Neuronal stem cell (in vitro differentiated cells): ENCODE measurements around the gene SEC14L1.

Experiments used
- DNase-seq: peaks from one replicate; pipeline ENCODE4 v3.0.0-alpha.2; 2013; ENCODE audit warnings: low spot score
- H2AFZ ChIP-seq: one replicate; pipeline ENCODE4 v1.6.1; 2013; ENCODE audit warnings: mild to moderate bottlenecking, low read length, inconsistent platforms
- H2AK5ac ChIP-seq: 2 replicates; pipeline ENCODE4 v1.6.1; 2013; ENCODE audit warnings: low read depth, mild to moderate bottlenecking, inconsistent platforms, low read length, moderate library complexity, mixed read lengths
- H2BK120ac ChIP-seq: 2 replicates; pipeline ENCODE4 v1.6.1; 2013; ENCODE audit warnings: low read depth, mild to moderate bottlenecking, inconsistent platforms, low read length, moderate library complexity, mixed read lengths
- H2BK12ac ChIP-seq: one replicate; pipeline ENCODE4 v1.6.1; 2013; ENCODE audit warnings: low read length, inconsistent platforms
- H2BK15ac ChIP-seq: 2 replicates; pipeline ENCODE4 v1.6.1; 2013; ENCODE audit warnings: mild to moderate bottlenecking, low read length, inconsistent platforms, mixed read lengths
- H2BK5ac ChIP-seq: one replicate; pipeline ENCODE4 v1.6.1; 2013; ENCODE audit warnings: inconsistent platforms, mild to moderate bottlenecking, low read length, moderate library complexity
- H3K14ac ChIP-seq: one replicate; pipeline ENCODE4 v1.6.1; 2013; ENCODE audit warnings: low read length, inconsistent platforms
- H3K18ac ChIP-seq: 2 replicates; pipeline ENCODE4 v1.6.1; 2013; ENCODE audit warnings: low read length, inconsistent platforms
- H3K23ac ChIP-seq: 2 replicates; pipeline ENCODE4 v1.6.1; 2013; ENCODE audit warnings: low read depth, mild to moderate bottlenecking, mixed read lengths, low read length, inconsistent platforms; ENCODE audit not compliant: poor library complexity
- H3K27ac ChIP-seq: replicated peaks from 3 replicates; pipeline ENCODE4 v1.5.1; 2013; ENCODE audit warnings: low read length, inconsistent platforms
- H3K27me3 ChIP-seq, 3 experiments: 2 replicates each; pipeline ENCODE4 v1.6.1; 2013; ENCODE audit warnings: low read length in 3 of 3, mild to moderate bottlenecking in 2 of 3, inconsistent platforms in 1 of 3, low read depth in 1 of 3, mixed read lengths in 1 of 3, moderate library complexity in 1 of 3; ENCODE audit not compliant: control insufficient read depth in 3 of 3, insufficient read depth in 3 of 3
- H3K36me3 ChIP-seq, 2 donors: replicated peaks in 1 of 2; 2 replicates each; pipeline ENCODE4 v1.6.1; 2013; ENCODE audit warnings: low read length in 2 of 2; ENCODE audit not compliant: control insufficient read depth in 2 of 2, insufficient read depth in 2 of 2
- H3K4ac ChIP-seq: 2 replicates; pipeline ENCODE4 v1.6.1; 2013; ENCODE audit warnings: inconsistent platforms, mild to moderate bottlenecking, low read length, moderate library complexity
- H3K4me1 ChIP-seq, 2 donors: 1 replicate in 1 of 2; 2 replicates in 1 of 2; pipeline ENCODE4 v1.6.1; 2013; ENCODE audit warnings: low read length in 2 of 2, low read depth in 1 of 2; ENCODE audit not compliant: control insufficient read depth in 2 of 2, insufficient read depth in 1 of 2
- H3K4me2 ChIP-seq: one replicate; pipeline ENCODE4 v1.6.1; 2013; ENCODE audit warnings: mild to moderate bottlenecking, low read length, inconsistent platforms; ENCODE audit not compliant: insufficient read depth, poor library complexity, severe bottlenecking
- H3K4me3 ChIP-seq, 2 donors: 2 replicates each; pipeline ENCODE4 v1.5.1; 2013; ENCODE audit warnings: low read length in 2 of 2, mild to moderate bottlenecking in 2 of 2, inconsistent platforms in 1 of 2, moderate library complexity in 1 of 2
- H3K79me1 ChIP-seq: one replicate; pipeline ENCODE4 v1.6.1; 2013; ENCODE audit warnings: low read depth, mild to moderate bottlenecking, inconsistent platforms, low read length, moderate library complexity
- H3K9ac ChIP-seq: one replicate; pipeline ENCODE4 v1.6.1; 2013; ENCODE audit warnings: mild to moderate bottlenecking, low read depth, low read length, inconsistent platforms; ENCODE audit not compliant: poor library complexity
- H3K9me3 ChIP-seq, 2 donors: replicated peaks in 1 of 2; 2 replicates each; pipeline versions ENCODE3 to v1.6.1; 2013; ENCODE audit warnings: low read length in 2 of 2, mild to moderate bottlenecking in 2 of 2, inconsistent platforms in 1 of 2, low read depth in 1 of 2, mixed read lengths in 1 of 2, moderate library complexity in 1 of 2; ENCODE audit not compliant: control insufficient read depth in 2 of 2, insufficient read depth in 1 of 2
- H4K8ac ChIP-seq: one replicate; pipeline ENCODE4 v1.6.1; 2013; ENCODE audit warnings: low read depth, mild to moderate bottlenecking, inconsistent platforms, low read length, moderate library complexity
- H4K91ac ChIP-seq: one replicate; pipeline ENCODE4 v1.6.1; 2013; ENCODE audit warnings: low read length, low read depth, mild to moderate bottlenecking, inconsistent platforms; ENCODE audit not compliant: poor library complexity
- WGBS, 2 donors: extraction: QIAGEN DNeasy Blood & Tissue Kit; methylation state at CpG; one replicate each; pipeline ENCODE4 v1.1.7; 2013; ENCODE audit warnings: missing lambda C conversion rate in 2 of 2, mixed read lengths in 1 of 2; ENCODE audit not compliant: insufficient read length in 2 of 2, insufficient replicate concordance in 1 of 2; ENCODE audit errors: extremely low coverage in 2 of 2; 5-methylcytosine and 5-hydroxymethylcytosine counted together

The SEC14L1 gene

DNA sequence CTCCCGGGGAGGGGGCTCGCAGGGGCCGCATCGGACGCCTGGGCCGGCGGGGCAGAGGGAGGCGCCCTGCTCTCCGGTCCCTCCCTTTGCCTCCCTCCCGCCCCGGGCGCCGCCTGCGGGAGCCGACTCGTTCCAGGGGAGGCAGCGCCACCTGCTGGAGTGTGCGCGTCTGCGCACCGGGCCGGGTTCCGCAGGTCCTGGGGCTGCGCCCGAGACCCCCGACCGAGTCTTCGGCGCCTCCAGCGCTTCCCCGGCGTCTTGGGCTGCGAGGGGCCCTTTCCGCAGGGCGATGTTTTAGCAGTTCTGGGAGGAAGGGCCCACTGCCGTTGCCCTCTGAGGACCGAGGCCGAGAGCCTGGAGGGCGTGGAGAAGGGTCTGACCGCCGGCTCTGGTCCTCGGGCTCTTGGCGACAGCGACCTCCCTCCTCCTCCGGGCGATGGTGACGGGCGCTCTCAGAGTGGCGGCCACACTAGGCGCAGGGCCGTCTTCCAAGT is 106.3 kb downstream of the SEC14L1 start:
- H2AK5ac ChIP-seq = no peak overlapping the region
- no peak overlapping the region for H2BK5ac ChIP-seq
- H3K79me1 ChIP-seq = no peaks in the 10 kb centered on the region
- peak overlapping the region; percentile 75 for H2BK120ac ChIP-seq
- no peak overlapping the region for H4K91ac ChIP-seq
- peak overlapping the region; percentile 83 for H3K9ac ChIP-seq
- peak overlapping the region; percentile 44 to 75 for H3K4me3 ChIP-seq
- H3K14ac ChIP-seq = no peak overlapping the region
- WGBS, 2 donors = no CpG with 5 or more reads among the region's 51 CpGs
- H3K23ac ChIP-seq = no peak overlapping the region
- H2BK15ac ChIP-seq = peak overlapping the region; percentile 86
- no peak overlapping the region for H3K27ac ChIP-seq
- no peak overlapping the region for H3K4ac ChIP-seq
- H2AFZ ChIP-seq = peak overlapping the region; percentile 97
- peaks cover 0 to 11% (median 0%) of the 10 kb centered on the region in 3 experiments for H3K27me3 ChIP-seq
- H3K4me2 ChIP-seq = peak overlapping the region; percentile 97
- peaks cover 0 to 2% of the 10 kb centered on the region in 2 donors for H3K4me1 ChIP-seq
- peaks cover 2% of the 10 kb centered on the region in 2 donors for H3K9me3 ChIP-seq
- H3K36me3 ChIP-seq = no peaks in the 10 kb centered on the region
- H4K8ac ChIP-seq = no peak overlapping the region
- H3K18ac ChIP-seq = peak overlapping the region; percentile 98
- DNase-seq = peak; percentile 84
- H2BK12ac ChIP-seq = no peak overlapping the region

DNA sequence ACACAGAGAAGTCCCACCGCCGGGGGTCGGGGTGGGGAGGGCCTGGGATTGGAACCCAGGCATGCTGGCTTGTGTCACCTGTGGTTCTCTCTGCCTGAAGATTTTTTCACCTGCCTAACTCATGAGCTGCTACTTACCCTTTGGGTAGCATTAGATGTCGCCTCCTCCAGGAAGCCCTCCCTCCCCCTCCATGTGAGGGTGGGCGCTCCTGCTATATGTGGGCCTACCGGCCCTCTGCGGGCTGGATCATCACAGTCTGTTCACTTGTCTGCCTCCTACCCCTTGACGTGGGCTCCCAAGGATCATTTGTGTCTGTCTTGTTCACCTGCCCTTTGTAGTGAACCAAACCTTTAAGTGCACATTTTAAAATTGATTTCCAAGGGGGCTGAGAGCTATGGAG is 106.8 kb downstream of the SEC14L1 start:
- no CpG with 5 or more reads among the region's 8 CpGs for WGBS, 2 donors
- H2BK15ac ChIP-seq = peak overlapping the region; percentile 70
- peak overlapping the region; percentile 97 for H3K4me2 ChIP-seq
- H3K27ac ChIP-seq = no peak overlapping the region
- H3K4me1 ChIP-seq = peaks cover 0 to under 1% of the 10 kb centered on the region in 2 donors
- peak overlapping the region; percentile 97 for H2AFZ ChIP-seq
- no peak overlapping the region for H4K91ac ChIP-seq
- no peak overlapping the region for H4K8ac ChIP-seq
- no peak overlapping the region for H2BK5ac ChIP-seq
- no peak for DNase-seq
- peaks cover 0 to 11% (median 0%) of the 10 kb centered on the region in 3 experiments for H3K27me3 ChIP-seq
- H2AK5ac ChIP-seq = peak overlapping the region; percentile 6
- no peak overlapping the region for H3K4ac ChIP-seq
- no peak overlapping the region for H3K23ac ChIP-seq
- H3K14ac ChIP-seq = no peak overlapping the region
- H3K9ac ChIP-seq = peak overlapping the region; percentile 83
- H3K9me3 ChIP-seq = peaks cover 2% of the 10 kb centered on the region in 2 donors
- H2BK12ac ChIP-seq = no peak overlapping the region
- no peaks in the 10 kb centered on the region for H3K79me1 ChIP-seq
- peak overlapping the region in 1 of 2 donors; percentile 44 for H3K4me3 ChIP-seq
- H2BK120ac ChIP-seq = no peak overlapping the region
- H3K18ac ChIP-seq = peak overlapping the region; percentile 98
- H3K36me3 ChIP-seq = no peaks in the 10 kb centered on the region

DNA sequence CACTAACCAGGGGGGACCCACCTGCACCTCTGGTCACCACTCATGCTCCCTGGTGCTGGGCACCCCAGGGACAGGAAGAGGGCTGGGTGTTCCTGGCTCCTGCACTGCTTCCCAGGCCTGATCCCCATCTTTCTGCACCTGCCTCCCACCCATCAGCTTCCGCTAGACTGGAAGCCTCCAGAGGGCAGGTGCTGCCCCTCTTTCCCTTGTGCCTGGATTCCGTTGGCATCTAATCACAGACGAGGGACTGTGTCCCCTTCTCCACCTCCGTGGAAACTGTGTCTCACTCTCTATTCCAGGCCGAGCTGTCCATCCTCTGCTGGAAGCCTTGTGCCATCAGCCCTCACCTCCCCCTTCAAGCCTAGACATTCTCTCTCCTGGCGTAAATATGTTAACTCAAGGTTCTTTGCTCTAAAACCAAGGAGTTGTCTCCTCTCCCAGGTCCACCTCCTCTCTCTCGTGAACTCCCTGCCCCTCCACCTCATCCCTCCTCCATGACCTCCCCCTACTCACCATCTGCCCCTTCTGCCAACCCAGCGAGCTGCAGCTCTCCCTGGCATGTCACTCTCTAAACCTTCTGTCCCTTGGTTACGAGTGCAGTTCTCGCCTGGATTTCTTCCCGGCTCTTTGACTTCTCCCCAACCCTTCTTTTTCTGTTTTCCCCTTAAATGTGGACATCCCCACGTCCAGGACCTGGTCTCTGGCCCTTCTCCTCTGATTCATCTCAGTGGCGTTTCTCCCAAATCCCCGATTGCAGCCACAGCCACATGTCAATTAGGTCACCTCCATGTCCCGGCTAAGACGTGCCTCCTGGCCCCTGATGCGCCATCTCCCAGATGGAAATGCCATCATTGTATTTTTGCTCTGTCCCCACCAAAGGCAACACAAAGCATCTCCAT is 107.7 kb downstream of the SEC14L1 start:
- H3K9me3 ChIP-seq = peaks cover 2% of the 10 kb centered on the region in 2 donors
- H2AK5ac ChIP-seq = peak overlapping the region; percentile 39
- no peak overlapping the region for H3K27ac ChIP-seq
- no peak overlapping the region for H4K8ac ChIP-seq
- H4K91ac ChIP-seq = no peak overlapping the region
- DNase-seq = no peak
- H2AFZ ChIP-seq = no peak overlapping the region
- no peak overlapping the region for H3K18ac ChIP-seq
- H3K14ac ChIP-seq = no peak overlapping the region
- no peaks in the 10 kb centered on the region for H3K36me3 ChIP-seq
- no peak overlapping the region for H2BK5ac ChIP-seq
- H3K4me3 ChIP-seq = peak overlapping the region in 1 of 2 donors; percentile 29
- no peaks in the 10 kb centered on the region for H3K4me1 ChIP-seq
- no peak overlapping the region for H2BK120ac ChIP-seq
- H3K9ac ChIP-seq = no peak overlapping the region
- peak overlapping the region; percentile 18 for H3K23ac ChIP-seq
- H3K27me3 ChIP-seq = peaks cover 0 to 11% (median 0%) of the 10 kb centered on the region in 3 experiments
- H3K79me1 ChIP-seq = no peaks in the 10 kb centered on the region
- H3K4me2 ChIP-seq = no peak overlapping the region
- no CpG with 5 or more reads among the region's 17 CpGs for WGBS, 2 donors
- H2BK15ac ChIP-seq = peak overlapping the region; percentile 3
- H2BK12ac ChIP-seq = no peak overlapping the region
- no peak overlapping the region for H3K4ac ChIP-seq

- Histone ChIP-seq H3K79me1 (no peaks in the 10 kb centered on the region), H2AK5ac (no peak overlapping the region), H2AFZ (no peak overlapping the region), H2BK120ac (no peak overlapping the region), H3K9ac (no peak overlapping the region), H2BK5ac (no peak overlapping the region), H3K23ac (no peak overlapping the region), H4K8ac (no peak overlapping the region), H3K9me3 (peaks cover 2% of the 10 kb centered on the region in 2 donors), H3K27ac (no peak overlapping the region), H2BK12ac (no peak overlapping the region), H4K91ac (no peak overlapping the region), H3K18ac (no peak overlapping the region), H3K4me3 (no peak overlapping the region), H3K27me3 (peaks cover 0 to 16% (median 0%) of the 10 kb centered on the region in 3 experiments), H2BK15ac (no peak overlapping the region), H3K14ac (no peak overlapping the region), H3K4ac (no peak overlapping the region), H3K4me1 (peaks cover 11 to 14% of the 10 kb centered on the region in 2 donors), H3K4me2 (no peak overlapping the region), H3K36me3 (no peaks in the 10 kb centered on the region)
- no CpG with 5 or more reads among the region's 4 CpGs for WGBS, 2 donors
- DNase-seq = no peak
Observed at GRCh38 chr17:77251622-77252183, 110.9 kb downstream of the SEC14L1 start.
